ENCODE measurements around the gene ANK2.

DNA sequence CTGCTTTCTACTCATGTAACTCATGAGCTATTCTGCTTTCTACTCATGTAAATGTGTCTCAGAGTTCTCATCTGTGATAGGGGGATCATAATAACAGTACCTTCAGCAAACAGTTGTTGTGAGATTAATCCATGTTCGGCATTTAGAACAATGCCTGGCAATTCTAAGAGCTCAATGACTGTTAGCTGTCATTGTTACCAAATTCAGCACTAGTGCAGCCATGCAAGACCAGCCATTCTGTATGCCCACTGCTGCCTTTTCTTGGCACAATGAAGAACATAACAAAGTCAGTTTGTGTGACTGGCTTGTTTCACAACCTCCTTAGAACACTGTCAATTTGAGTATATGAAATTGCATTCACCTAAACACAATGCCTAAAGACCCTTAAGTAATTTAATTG lies 163.2 kb downstream of the ANK2 start:
- TF ChIP-seq, protein P1, sequence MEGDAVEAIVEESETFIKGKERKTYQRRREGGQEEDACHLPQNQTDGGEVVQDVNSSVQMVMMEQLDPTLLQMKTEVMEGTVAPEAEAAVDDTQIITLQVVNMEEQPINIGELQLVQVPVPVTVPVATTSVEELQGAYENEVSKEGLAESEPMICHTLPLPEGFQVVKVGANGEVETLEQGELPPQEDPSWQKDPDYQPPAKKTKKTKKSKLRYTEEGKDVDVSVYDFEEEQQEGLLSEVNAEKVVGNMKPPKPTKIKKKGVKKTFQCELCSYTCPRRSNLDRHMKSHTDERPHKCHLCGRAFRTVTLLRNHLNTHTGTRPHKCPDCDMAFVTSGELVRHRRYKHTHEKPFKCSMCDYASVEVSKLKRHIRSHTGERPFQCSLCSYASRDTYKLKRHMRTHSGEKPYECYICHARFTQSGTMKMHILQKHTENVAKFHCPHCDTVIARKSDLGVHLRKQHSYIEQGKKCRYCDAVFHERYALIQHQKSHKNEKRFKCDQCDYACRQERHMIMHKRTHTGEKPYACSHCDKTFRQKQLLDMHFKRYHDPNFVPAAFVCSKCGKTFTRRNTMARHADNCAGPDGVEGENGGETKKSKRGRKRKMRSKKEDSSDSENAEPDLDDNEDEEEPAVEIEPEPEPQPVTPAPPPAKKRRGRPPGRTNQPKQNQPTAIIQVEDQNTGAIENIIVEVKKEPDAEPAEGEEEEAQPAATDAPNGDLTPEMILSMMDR (conservative IDR thresholded peaks at IDR 0.05; ENCODE audit: low read length) = no peak
- no peak for TF ChIP-seq EZH2phosphoT487 (IDR thresholded peaks at IDR 0.05; ENCODE audit: borderline replicate concordance)

Data from Loucy (cell line).